ENCODE data around the gene ADGRV1. TPM values are rescaled to one million over a fixed set of nuclear protein-coding genes. Genes with fewer than 3 reads are reported as not detected.

The ADGRV1 gene
- total RNA-seq, 4 donors from 2014 or later, result 0.08 to 0.87 (median 0.41) TPM

- H3K9me3 ChIP-seq, result no peaks in the 10 kb centered on the region
- no peak overlapping the region for H3K4me3 ChIP-seq
- ATAC-seq, result peak; percentile 95
- H3K36me3 ChIP-seq, result no peaks in the 10 kb centered on the region
- TF ChIP-seq EP300 (IDR thresholded peaks at IDR 0.05), result no peak
- TF ChIP-seq, protein P1, sequence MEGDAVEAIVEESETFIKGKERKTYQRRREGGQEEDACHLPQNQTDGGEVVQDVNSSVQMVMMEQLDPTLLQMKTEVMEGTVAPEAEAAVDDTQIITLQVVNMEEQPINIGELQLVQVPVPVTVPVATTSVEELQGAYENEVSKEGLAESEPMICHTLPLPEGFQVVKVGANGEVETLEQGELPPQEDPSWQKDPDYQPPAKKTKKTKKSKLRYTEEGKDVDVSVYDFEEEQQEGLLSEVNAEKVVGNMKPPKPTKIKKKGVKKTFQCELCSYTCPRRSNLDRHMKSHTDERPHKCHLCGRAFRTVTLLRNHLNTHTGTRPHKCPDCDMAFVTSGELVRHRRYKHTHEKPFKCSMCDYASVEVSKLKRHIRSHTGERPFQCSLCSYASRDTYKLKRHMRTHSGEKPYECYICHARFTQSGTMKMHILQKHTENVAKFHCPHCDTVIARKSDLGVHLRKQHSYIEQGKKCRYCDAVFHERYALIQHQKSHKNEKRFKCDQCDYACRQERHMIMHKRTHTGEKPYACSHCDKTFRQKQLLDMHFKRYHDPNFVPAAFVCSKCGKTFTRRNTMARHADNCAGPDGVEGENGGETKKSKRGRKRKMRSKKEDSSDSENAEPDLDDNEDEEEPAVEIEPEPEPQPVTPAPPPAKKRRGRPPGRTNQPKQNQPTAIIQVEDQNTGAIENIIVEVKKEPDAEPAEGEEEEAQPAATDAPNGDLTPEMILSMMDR (IDR thresholded peaks at IDR 0.05), result no peak
- TF ChIP-seq POLR2AphosphoS5 (IDR thresholded peaks at IDR 0.05), result peak; percentile 42
- TF ChIP-seq POLR2A (IDR thresholded peaks at IDR 0.05), result no peak
- H3K4me1 ChIP-seq, result peaks cover 12 to 44% (median 23%) of the 10 kb centered on the region in 3 donors
- H3K27ac ChIP-seq, result peak overlapping the region; percentile 40 to 83 (median 78)
- no peaks in the 10 kb centered on the region for H3K27me3 ChIP-seq
- 41 to 50% methylated on average over 5 to 6 of the region's 6 CpGs for WGBS, 2 donors (ENCODE audit: low coverage in 1 of 2)
Observed at GRCh38 chr5:91162534-91163381, 604.2 kb downstream of the ADGRV1 start.

GRCh38 chr5:91164424-91164823 lies 605.8 kb downstream of the ADGRV1 start:
- TF ChIP-seq, protein P1 (IDR thresholded peaks at IDR 0.05), result no peak
- TF ChIP-seq EP300 (IDR thresholded peaks at IDR 0.05), result no peak
- no peak for TF ChIP-seq POLR2A (IDR thresholded peaks at IDR 0.05)
- no peak for TF ChIP-seq POLR2AphosphoS5 (IDR thresholded peaks at IDR 0.05)
- H3K27ac ChIP-seq, result peak overlapping the region; percentile 77 to 83 (median 79)
- peaks cover 12 to 44% (median 23%) of the 10 kb centered on the region in 3 donors for H3K4me1 ChIP-seq
- H3K36me3 ChIP-seq, result no peaks in the 10 kb centered on the region
- no peaks in the 10 kb centered on the region for H3K9me3 ChIP-seq
- no peak for ATAC-seq
- no peak overlapping the region for H3K4me3 ChIP-seq
- 15 to 27% methylated on average over 3 of the region's 3 CpGs for WGBS, 2 donors (ENCODE audit: low coverage in 1 of 2)
- no peaks in the 10 kb centered on the region for H3K27me3 ChIP-seq

- H3K27ac ChIP-seq, result peak overlapping the region in 2 of 4 donors; percentile 16 to 83
- no peaks in the 10 kb centered on the region for H3K36me3 ChIP-seq
- 83 to 93% methylated on average over 2 to 3 of the region's 3 CpGs for WGBS, 2 donors (ENCODE audit: low coverage in 1 of 2)
Observed at GRCh38 chr5:91166059-91166807, 607.6 kb downstream of the ADGRV1 start.

GRCh38 chr5:91168859-91169258 lies 610.3 kb downstream of the ADGRV1 start:
- 78 to 79% methylated on average over 1 of the region's 1 CpG for WGBS, 2 donors (ENCODE audit: low coverage in 1 of 2)
- no peaks in the 10 kb centered on the region for H3K9me3 ChIP-seq
- H3K4me3 ChIP-seq, result no peak overlapping the region
- no peak for ATAC-seq
- no peak for TF ChIP-seq POLR2AphosphoS5 (IDR thresholded peaks at IDR 0.05)
- no peak for TF ChIP-seq POLR2A (IDR thresholded peaks at IDR 0.05)
- H3K27me3 ChIP-seq, result no peaks in the 10 kb centered on the region
- peaks cover 3 to 21% (median 4%) of the 10 kb centered on the region in 3 donors for H3K4me1 ChIP-seq
- no peak overlapping the region for H3K27ac ChIP-seq
- no peaks in the 10 kb centered on the region for H3K36me3 ChIP-seq

More at GRCh38 chr5:91166059-91166807, 607.6 kb downstream of the ADGRV1 start:
- Histone ChIP-seq H3K4me1 (peaks cover 12 to 44% (median 23%) of the 10 kb centered on the region in 3 donors), H3K9me3 (no peaks in the 10 kb centered on the region), H3K27me3 (no peaks in the 10 kb centered on the region), H3K4me3 (no peak overlapping the region)
- no peak for ATAC-seq
- TF ChIP-seq POLR2A (IDR thresholded peaks at IDR 0.05), result no peak
- no peak for TF ChIP-seq POLR2AphosphoS5 (IDR thresholded peaks at IDR 0.05)
- TF ChIP-seq, protein P1 (IDR thresholded peaks at IDR 0.05), result no peak
- no peak for TF ChIP-seq EP300 (IDR thresholded peaks at IDR 0.05)

DNA sequence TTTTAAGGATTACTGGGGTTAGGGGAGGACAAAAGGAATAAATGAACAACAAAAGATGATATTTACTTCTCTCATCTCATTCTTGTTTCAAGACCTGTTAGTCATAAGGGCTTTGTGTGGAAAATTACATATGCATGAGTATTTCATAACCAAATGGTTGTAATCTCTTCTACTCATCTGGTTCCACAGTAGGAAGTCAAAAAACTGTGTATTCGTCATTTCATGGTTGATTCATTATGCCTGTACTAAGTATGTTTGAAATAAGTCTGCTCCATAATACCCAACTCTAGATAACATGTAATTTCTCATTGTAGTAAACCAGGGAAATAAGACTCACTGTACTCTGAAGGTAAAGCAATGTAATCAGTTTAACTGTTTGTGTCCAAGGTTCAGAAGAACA lies 611.7 kb downstream of the ADGRV1 start:
- Histone ChIP-seq H3K36me3 (no peaks in the 10 kb centered on the region), H3K4me1 (peaks cover 0 to 16% (median 0%) of the 10 kb centered on the region in 3 donors), H3K27me3 (no peaks in the 10 kb centered on the region), H3K4me3 (no peak overlapping the region), H3K9me3 (no peaks in the 10 kb centered on the region), H3K27ac (no peak overlapping the region)
- no peak for ATAC-seq
- TF ChIP-seq POLR2A (IDR thresholded peaks at IDR 0.05), result no peak
- TF ChIP-seq EP300 (IDR thresholded peaks at IDR 0.05), result no peak
- TF ChIP-seq, protein P1 (IDR thresholded peaks at IDR 0.05), result no peak
- no peak for TF ChIP-seq POLR2AphosphoS5 (IDR thresholded peaks at IDR 0.05)
- WGBS, 2 donors (ENCODE audit: low coverage in 1 of 2), result 0 to 7% methylated on average over 1 of the region's 1 CpG
